HG02840 (cell line): Measurements from ENCODE around the gene TTC21A.
"Not testable (repeated sequence)": the region's sequence is repeated elsewhere in the genome, so short reads cannot be mapped to it uniquely, and the experiment has no call there.

Experiments used
- ATAC-seq: cut with Tn5 transposase; IDR thresholded peaks from one replicate; pipeline ENCODE4 v1.9.1; 2021; ENCODE audit warnings: mild to moderate bottlenecking, moderate library complexity, moderate number of reproducible peaks; ENCODE audit not compliant: unreplicated experiment, low FRiP score

The TTC21A gene

GRCh38 chr3:39148435-39149058 is 41.1 kb downstream of the TTC21A start:
- ATAC-seq: no peak

- ATAC-seq: no peak
These were observed 41.6 kb downstream of the TTC21A start for GRCh38 chr3:39149059-39149455.

- no peak for ATAC-seq
These were observed 42.1 kb downstream of the TTC21A start for GRCh38 chr3:39149498-39150147.

DNA sequence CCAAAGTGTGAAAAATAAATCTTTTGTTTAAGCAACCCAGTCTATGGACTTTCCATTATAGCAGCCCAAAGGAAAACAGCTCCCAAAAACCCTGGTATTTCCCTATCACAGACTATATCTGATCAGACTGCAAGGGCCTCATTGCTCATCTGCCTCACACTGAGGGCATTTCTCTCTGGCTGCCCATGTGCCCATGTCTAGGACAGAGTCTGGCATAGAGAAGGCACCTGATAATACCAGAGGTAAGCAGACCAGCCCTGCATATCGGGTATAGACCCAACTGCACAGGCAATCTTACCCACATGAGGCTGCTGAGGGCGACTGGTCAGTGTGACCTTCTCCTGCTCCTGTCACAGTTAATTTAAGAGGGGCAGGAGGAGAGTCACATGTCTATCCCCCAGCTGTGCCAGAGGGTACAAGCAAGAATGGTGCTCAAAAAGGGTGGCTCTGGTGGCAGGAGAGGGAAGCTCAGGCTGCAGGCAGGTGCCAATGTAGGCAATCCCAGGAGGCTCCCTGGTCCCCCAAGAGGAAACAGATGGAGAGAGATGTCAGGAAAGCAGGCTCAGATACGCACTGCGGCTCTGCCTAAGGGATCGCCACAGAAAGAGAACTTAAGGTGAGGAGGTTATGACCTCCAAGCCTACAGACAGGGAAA is 42.8 kb downstream of the TTC21A start:
- no peak for ATAC-seq

DNA sequence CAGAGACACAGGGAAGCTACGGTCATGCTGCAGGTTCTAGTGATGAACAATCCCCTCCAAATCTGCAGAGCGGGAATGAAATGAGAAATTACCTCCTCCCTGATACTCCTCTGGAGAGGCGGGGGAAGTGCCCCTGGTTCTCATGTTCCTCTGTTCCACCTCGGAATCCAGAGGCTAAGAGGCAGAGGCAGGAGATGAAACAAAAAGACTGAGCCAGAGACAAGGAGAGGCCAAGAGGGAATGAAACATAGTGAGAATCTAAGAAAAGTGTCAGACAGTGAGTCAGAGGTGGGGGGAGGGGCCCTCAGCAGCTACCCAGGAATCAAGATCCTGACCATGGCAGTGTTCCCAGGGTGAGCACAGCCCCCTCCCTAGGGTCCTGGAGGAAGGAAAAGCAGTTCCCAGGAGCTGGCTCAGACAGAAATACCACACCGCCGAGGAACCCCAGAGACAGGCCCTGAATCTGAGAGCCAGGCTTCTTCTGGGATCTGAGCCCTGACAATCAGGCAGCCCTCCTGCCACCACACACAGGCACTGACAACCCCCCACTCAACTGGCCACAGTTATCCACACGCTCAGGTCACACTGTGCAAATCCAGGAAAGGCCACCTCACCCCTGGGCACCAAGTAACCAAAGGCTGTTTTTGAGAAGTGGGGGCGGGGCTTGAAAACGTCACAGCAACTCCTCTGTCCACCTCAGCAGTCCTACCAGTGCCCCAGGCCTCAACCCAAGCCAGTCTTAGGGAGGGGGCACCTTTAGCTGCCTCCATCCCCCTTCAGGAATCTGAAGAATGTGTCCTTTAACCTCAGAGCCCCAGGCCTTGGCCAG is 43.5 kb downstream of the TTC21A start:
- no peak for ATAC-seq

DNA sequence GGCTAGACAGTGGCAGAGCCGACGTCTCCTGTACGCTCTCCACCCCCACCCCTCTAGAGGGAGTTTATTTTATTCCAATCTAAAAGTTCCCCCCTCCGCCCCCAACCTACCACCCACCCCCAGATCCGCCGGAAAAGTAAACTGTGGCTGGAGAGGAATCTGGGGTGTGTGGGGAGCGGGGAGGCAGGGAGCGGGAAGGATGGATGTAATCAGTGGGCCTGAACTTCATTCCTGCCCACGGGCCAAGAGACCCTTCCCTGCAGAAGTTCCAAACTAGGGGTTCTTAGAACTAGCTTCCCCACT is 46.4 kb downstream of the TTC21A start:
- ATAC-seq: no peak

- ATAC-seq: no peak
These were observed 47.0 kb downstream of the TTC21A start for GRCh38 chr3:39154280-39155021.

DNA sequence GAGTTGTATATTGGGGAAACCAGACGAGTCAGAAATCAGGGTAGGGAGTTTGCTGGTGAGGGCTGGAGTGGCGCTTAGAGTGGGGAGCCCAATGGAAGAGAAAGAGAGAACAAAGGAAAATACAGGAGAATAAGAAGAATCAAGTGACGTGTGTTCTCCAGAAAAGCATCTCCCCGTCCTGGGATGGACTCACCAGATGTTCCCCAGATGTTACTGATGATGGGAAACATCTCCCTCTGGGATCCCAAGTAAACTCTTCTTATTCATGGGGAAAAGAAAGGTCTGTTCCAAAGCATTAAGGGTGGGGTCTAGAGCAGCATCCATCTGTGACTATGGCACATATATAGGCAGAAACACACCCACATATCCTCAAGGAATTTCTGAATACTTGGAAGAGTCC is 48.9 kb downstream of the TTC21A start:
- no peak for ATAC-seq

- ATAC-seq: no peak
These were observed 49.9 kb downstream of the TTC21A start for GRCh38 chr3:39157359-39157758.

- ATAC-seq: no peak
These were observed 50.8 kb downstream of the TTC21A start for GRCh38 chr3:39158148-39158715.

DNA sequence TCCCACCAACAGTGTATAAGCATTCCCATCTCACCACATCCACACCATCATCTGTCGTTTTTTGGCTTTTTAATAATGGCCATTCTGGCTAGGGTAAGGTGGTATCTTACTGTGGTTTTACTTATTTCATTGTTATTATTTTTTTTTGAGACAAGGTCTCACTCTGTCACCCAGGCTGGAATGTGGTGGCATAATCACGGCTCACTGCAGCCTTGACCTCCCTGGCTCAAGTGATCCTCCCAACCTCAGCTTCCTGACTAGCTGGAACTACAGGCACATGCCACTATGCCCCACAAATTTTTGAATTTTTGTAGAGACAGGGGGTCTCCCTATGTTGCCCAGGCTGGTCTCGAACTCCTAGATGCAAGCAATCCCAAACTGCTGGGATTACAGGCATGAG is 56.9 kb downstream of the TTC21A start:
- no peak for ATAC-seq

- ATAC-seq: no peak
These were observed 58.0 kb downstream of the TTC21A start for GRCh38 chr3:39165518-39165917.

GRCh38 chr3:39166134-39166710 is 58.7 kb downstream of the TTC21A start:
- ATAC-seq: no peak

GRCh38 chr3:39166932-39167532 is 59.6 kb downstream of the TTC21A start:
- ATAC-seq: no peak

- ATAC-seq: no peak
These were observed 60.8 kb downstream of the TTC21A start for GRCh38 chr3:39168156-39168780.

DNA sequence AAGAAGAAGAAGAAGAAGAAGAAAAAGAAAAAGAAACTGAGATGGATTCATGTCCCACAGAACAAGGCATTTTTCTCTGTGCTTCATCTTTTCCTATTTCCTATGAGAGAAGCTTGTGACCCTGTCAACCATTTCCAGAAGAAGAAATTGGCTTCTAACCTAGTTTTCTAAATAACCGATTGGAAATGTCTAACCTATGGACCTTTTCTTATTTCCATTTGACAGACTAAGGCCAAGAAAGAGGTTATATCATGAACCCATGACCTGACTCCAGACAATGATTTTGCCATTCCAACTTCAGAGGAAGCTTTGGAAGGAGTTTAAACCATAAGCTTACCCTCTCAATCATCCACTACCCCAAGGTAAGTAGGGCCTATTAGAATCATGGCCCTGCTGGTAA is 62.2 kb downstream of the TTC21A start:
- ATAC-seq: no peak

- no peak for ATAC-seq
These were observed 63.0 kb downstream of the TTC21A start for GRCh38 chr3:39170461-39170860.

DNA sequence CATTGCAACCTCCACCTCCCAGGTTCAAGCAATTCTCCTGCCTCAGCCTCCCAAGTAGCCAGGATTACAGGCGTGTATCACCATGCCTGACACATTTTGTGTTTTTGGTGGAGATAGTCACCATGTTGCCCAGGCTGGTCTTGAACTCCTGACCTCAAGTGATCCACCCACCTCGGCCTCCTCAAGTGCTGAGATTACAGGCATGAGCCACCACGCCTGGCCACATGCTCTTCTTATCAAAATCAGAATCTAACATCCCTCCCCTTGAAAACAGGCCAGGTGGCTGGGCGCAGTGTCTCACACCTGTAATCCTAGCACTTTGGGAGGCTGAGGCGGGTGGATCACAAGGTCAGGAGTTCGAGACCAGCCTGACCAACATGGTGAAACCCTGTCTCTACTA is 63.4 kb downstream of the TTC21A start:
- ATAC-seq: not testable (repeated sequence)

DNA sequence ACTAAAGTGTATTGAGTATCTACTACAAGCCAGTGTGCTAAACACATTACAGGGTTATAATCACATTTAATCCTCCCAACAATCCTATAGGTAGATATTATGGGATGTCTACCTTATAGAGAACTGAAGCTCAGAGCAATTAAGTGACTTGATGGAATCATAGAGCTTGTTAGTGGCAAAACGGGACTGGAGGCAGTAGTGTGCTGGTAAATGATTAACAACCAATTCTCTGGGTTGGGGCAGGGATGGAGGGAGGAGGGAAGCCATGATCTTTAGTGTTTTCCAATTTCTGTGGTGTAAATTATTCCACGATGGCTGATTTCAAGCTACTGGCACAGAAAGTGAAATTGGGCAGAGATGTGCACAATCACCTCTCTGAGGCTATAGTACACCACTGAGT is 64.4 kb downstream of the TTC21A start:
- no peak for ATAC-seq
